GM19025 (cell line): ENCODE results near the gene DNM3.
"Not testable (repeated sequence)": the region's sequence is repeated elsewhere in the genome, so short reads cannot be mapped to it uniquely, and the experiment has no call there.

Source experiments
- ATAC-seq: cut with Tn5 transposase; IDR thresholded peaks from one replicate; pipeline ENCODE4 v1.9.1; 2021; ENCODE audit warnings: mild to moderate bottlenecking, low read depth, moderate library complexity; ENCODE audit not compliant: unreplicated experiment

DNM3 gene

DNA sequence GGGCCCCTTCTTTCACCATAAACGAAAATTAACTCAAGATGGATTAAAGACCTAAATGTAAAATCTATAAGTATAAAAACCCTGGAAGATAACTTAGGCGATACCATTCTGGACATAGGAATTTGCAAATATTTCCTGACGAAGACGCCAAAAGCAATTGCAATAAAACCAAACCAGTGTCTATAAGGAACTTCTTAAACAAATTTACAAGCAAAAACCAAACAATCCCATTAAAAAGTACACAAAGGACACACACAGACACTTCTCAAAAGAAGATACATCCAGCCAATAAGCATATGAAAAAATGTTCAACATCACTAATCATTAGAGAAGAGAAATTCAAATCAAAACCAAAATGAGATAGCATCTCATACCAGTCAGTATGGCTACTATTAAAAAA lies 500.4 kb downstream of the DNM3 start:
- ATAC-seq: no peak

DNA sequence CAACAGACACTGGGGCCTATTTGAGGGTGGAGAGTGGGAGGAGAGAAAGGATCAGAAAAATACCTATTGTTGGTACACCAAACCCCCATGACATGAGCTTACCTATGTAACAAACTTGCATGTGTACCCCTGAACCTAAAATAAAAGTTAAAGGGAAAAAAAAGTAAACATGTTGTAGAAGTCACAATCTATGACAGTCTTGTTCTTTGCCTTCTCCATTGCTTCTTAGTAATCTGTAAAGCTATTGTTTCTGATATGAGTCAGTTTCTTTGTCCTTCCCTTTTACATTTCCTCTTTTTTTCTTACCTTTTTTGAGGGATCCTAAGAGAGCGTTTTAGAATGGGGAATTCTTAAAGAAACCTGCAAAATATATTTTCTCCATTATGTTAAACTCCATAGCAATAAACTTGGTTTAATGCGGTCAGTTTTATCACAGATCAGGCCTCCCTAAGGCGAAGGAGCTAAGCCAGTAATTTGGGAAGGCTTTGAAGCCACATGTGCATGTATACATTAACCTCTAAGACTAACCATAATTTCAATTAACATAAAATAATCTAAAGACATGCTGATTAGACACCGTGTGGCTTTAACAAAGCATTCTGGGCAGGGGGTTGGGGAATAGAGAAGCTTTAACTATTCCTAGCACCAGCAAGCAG lies 501.4 kb downstream of the DNM3 start:
- ATAC-seq: no peak

DNA sequence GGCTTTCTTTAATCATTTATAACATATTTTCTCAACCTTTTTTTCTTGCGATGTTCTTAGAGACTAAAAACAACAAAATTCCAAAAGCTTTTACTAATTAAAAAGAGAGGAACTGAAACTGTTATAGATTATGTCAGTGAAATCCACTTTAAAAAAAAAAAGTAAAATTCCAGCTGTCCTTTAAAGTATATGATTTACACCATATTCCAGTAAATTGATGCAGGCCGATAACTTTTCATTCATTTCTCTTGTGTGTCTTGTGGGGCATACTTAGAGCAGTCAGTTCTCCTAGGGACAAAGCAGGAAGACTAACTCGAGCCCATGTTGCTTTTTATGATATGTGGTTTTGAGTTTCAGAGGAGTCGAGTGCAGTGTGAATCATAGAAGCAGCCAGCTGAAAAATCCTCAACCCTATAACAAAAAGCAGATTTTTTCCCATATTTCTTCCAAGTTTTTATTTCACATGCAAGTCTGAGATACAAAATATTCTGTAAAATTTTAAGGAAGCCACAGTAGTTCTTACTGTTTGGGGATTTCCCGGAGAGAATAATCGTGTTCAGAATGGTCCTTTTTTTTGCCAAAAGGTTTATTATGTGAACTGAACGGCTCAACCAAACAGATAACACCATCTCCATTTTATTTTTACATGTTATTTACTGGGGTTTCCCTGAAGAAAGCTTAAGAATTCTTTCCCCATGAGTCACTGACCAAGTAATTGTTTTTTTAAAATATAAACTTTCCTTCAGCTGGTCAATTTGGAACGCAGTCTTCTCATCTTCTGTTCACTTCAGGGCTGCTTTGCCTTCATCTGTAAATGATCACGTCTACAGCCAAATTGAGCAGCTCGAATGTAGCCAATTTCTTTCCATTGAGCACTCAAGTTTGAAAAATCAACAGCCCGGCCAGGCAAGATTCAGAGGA lies 502.2 kb downstream of the DNM3 start:
- no peak for ATAC-seq

DNA sequence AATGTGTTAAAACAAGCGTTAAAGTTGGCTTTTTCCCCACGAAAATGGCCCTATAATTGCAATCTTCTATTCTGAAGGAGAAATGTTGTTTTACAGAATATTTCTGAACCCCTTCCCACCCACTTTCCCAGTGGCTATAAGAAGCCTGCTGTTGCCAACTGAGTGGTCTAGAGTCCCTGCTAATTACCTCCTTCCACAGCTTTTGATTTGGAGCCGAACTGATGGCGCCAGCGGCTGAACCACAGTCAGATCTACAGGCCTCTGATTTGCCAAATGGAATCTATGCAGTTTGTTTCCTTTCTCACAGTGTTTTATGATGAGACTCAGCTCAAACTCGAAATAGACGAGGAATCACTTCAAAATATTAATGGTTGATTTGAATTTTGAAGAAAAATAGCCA lies 503.1 kb downstream of the DNM3 start:
- no peak for ATAC-seq

DNA sequence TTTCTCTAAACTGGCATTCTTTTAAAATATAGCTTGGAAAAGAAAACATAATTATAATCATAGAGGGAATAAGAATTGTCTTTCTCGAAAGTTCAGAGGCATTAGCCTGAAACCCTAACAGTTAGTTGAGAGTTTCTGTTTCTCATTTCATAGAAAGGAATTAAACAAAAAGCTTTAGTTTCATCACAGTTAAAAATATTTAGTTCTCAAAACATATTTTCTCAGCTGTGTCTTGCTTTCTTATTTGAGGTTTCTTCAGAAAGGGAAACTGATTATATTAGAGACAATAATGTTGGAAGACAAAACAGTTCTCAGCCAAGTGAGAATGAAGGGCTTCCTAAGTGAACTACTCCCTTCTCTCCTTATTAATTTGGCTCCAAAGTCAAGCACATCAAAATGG lies 503.8 kb downstream of the DNM3 start:
- ATAC-seq: no peak

DNA sequence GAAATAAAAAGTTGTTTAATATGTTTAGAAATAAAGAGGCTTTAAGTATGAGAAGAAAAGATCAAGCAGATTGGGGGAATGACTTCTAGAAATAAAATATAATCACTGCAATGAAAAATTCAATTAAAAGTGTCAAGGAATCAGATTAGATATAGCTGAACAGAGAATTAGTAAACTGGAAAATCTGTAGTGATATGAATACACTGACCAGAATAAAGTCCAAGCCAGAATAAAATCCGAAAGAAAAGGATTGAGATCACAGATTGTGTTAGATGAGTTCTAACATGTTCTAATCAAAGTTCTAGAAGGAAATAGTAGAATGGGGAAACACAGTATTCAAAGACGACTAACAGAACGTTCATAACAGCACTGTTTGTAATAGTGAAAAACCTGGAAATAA lies 506.1 kb downstream of the DNM3 start:
- ATAC-seq: no peak

DNA sequence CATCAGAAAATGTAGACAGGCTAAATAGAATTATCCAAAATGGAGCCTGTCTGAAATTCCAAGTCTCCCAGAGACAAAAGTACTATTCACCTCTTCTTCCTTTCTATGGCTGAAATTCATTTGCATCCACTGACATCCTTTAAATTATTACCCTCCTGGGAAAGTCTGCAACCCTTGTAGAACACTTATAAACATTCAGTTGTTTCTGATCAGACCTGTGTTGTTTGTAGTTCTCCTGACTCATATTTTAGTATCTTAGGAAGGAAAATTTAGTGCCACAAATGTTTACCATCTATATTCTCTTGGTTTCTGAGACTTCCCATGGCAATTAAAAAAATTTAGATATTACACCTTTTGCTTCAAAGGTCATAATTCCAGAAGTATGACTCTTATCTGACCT lies 509.6 kb downstream of the DNM3 start:
- ATAC-seq: no peak

DNA sequence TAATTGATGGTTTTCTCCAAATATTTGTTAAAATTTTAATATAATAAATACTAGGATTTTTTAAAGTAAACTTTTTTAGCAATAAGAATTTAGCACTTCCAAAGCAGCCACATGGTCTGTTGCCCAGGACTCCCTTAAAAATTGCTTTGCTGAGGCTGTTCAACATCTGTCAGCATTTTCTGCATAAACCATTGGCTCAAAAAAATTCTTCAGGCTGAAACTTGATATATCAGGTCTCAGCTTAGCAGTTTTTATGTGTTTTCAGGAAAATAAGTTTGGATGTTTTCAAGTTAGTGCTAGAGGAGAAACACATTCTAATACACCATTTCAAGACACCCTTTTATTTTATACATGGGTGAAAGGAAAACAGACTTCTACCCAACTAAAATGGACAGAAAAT lies 510.0 kb downstream of the DNM3 start:
- no peak for ATAC-seq

DNA sequence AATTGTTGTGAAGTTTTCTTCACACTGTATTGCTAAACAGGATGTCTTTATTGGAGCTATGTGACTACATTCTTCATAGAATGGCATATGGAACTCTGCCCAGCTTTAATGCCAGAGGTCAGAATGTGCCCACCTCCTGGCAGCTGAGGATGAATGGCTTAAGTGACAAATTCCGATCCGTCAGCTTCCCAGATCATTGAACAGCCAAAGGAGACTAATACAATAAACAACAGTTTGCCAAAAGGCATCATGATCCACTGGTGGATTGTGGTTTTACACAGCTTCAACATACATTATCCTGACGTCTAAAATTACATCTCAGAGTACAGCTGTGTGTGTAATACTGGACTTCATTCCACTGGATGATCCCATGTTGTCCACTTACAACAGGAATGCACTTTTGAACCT lies 510.5 kb downstream of the DNM3 start:
- no peak for ATAC-seq

DNA sequence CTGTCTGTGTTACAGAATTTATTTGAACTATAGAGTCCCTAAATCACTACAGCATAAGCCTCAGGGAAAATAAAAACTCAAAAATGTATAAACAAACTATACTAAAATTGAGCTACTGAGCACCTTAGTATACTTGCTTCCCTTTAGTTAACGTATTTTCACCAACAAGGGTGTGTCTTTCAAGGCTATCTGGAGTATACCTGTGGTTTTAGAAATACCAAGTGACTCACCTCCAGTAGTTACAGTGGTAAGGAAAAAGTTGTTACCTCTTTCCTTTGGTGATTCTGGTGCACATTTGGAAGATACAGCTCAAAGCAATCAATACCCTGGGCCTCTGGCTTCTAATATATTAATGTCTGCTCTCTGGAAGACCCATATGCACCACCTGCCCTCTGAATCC lies 511.1 kb downstream of the DNM3 start:
- no peak for ATAC-seq

DNA sequence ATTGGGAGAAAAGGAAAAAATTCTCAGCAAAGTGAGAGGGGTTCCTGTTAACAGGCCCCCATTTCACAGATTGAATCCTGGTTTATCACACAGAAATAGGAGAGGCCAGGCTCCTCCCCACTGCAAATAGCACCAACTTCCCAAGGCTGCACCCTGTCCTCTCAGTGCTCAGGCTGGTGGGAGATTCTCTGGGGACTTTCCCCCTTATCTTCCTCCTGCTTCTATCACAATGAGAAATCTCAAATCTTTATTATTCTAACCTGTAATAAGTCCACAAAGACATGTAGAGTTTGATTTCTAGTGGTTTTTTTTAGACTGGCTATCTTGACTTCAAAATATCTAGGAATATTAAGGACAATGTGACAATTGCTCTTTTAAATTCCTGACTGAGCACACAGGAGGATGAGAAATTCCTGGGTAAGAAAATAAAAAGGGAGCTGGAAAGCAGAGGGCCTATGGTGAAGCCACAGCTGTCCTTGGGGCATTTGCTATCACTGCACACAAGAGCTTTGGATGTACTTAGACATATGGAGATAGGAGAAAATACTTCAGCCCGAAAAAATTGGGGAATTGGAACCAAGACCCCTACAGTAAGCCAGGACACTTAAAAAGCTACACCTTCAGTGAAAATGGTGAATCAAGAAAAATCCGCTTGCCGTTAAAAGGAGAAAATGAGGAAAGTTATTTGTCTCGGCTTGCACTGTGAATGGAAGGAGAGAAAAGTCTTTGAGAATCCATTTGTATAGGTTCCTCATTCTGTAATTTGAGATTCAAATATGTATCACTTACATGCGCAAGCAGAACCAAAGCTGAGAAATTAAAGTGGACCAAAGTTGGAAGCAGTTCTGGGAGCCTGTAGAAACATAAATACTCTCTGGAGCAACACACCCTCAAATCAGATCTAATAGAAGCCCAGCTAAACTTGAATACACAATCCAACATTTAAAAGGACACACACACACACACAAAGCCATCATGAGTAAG lies 513.3 kb downstream of the DNM3 start:
- no peak for ATAC-seq

DNA sequence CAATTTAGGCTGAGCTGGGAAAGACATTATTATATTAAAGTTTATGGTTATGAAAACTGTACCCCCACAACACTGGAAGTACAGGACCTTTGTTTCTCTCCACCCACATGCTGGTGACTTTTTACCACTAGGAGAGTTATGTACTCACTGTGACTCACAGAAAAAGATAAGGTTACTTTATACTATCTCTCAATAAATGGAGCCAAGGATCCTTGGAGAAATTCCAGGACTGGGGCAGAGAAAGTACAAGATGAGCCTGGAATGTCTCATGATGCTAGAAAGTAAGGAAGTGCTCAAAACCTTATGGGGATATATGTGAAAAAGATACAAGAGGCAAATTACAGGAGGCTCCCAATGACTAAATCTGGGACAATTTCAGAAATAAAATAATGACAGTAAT lies 515.3 kb downstream of the DNM3 start:
- no peak for ATAC-seq

DNA sequence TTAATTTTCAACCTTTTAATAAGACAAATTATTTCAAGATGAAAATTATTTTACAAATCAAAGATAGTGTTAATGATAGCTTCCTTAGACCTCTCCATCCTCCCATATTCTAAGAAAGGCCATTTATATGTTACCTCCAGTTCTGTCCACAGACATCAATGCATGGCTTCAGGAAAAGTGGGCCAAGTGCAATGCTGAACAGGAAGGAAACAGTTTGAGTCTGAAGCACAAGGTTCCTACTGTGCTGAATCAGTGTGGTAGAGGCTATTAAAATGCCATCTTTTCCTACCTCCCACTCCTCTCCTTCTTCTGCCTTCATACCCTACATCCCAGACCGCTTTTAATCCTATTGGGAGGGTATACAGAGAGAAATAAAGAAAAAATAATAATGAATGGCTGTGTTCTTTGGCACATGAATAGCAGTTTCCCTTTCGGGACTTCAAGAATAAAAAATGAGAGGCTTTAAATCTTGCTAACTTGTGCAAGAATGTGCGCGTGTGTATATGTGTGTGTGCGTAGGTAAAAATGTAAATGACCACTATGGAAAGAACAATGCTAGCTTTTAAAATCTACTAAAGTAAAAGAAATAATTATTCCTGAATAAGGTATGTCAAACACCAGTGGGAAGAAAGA lies 516.6 kb downstream of the DNM3 start:
- peak; percentile 19 for ATAC-seq

DNA sequence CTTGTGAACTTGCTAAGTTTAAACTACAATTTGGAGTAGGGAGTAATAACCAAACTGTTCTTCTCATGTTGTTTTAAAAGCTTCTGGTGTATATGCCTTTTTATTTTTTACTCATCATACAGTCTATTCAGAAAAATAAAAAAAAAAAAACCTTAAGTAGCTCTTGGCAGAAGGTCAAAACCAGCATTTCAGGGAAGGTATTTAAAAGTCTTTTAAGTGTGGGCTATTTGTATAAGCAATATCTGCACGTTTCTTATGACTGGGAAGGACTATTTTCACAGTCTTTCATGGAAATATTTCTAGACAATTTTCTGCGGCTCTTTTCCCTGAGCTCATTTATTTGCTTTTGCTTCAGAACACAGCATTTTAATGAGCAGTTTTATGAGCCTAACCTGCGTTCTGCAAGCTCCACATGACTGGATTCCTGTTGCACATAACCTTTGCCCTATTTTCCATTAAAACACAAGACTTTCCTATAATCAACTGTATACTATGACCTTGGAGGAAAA lies 518.2 kb downstream of the DNM3 start:
- no peak for ATAC-seq

DNA sequence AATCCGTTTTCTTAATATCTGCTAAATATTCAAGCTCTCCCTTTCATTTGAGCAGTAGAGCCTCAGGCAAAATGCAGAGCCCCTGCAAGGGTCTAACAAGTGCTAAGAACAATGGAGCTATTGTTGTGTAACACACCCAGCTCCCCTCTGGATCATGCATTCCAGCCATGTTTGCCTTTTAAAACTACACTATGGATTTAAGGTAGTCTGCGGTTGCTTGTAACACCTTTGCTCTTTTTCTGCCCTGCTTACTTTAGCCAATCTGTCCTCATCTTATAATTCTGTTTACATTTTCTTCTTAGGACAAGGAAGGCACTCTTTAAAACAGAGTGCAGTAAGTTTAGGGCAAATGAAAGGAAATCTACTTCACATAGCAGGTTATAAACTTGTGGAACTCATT lies 519.2 kb downstream of the DNM3 start:
- ATAC-seq: no peak

DNA sequence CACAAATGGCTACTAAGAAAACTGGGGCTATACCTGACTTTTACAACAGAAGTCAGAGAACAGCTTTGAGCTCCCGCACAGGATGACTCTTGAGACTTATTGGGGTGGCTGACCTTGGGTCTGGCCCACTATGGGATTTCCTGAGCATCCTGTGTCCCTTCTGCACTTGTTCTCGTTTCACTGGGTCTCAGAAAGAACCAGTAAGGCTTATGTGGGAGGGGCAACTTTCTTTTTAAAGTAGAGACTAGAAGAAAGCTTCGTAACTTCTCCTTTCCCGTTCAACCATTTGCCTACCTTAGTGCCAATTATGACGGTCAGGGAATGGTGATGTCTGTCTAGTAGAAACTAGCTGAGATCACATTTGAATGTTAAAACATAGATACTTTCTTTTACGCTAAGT lies 519.7 kb downstream of the DNM3 start:
- ATAC-seq: no peak

DNA sequence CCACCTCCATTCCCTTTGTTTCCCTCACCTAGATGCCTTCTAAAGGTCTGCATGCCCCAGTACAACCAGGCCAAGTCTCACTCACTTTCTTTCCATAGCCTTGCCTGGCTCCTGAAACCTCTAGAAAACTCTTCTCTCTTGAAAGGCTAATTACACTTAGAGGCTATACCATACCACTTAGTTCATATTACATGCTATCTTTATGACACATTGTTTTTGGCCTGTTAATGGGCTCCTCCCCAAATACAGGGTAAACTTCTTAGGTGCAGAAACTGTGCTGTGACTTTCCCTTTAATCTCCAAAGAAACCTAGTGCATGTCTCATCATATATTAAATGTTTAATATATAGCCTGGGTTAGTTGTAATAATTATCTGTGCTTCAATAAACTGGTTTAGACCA lies 522.6 kb downstream of the DNM3 start:
- ATAC-seq: no peak

DNA sequence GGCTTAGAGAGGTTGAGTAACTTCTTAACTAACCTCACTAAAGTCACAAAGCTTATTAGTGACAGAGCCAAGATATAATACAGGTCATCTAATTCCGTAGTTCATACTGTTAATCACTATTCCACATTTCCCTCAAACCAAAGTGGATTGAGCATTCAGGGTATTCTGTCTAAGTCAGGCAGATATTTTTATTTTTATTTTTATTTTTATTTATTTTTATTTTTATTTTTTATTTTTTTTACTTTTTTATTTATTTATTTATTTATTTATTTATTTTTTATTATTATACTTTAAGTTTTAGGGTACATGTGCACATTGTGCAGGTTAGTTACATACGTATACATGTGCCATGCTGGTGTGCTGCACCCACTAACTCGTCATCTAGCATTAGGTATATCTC lies 530.3 kb downstream of the DNM3 start:
- not testable (repeated sequence) for ATAC-seq

DNA sequence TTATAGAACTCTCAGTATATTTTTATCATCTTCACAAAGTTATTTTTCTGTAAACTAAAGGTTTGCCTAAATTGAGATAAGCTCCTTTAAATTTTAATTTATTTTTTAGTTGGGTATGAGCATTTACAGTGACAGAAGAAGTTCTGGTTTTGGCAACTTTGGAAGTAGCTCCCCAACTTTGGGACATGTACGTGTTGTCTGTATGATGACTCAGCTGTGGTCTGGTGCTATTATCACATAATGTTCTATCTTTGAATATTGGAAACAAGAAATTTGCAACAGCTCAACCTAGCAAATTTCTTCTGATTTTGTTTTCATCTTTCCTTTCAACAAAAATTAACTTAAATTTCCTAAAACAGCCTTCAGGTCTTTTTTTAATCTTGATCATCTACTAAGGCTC lies 532.6 kb downstream of the DNM3 start:
- no peak for ATAC-seq

DNA sequence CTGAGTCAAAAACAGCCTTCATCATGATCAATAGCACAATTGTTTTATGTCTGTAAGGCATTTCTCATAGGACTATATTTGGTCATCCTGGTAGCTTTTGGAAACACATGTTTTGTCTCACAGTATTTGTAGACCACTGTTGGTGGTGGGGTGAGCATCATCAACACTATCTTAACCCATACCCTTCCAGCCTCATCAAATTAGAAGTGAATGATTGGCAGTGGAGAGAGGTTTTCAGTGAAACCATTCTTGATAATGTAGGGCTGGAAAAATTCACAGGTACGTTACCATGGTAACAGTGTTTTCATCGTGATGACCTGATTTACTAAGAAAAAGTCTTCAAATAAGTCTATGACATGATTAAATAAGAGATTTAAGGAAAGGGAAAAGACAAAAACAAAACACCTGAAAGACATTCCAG lies 533.9 kb downstream of the DNM3 start:
- ATAC-seq: no peak
